SK-N-SH treated with all-trans-retinoic acid at 6 μM for 48 hours (cell line): Measurements from ENCODE around the gene SSR4.

Source experiments
- ATAC-seq: fragments of 200-7000 bp; cut with Tn5 transposase; 3 replicates; pipeline ENCODE4 v1.9.1; 2020; ENCODE audit warnings: mild to moderate bottlenecking, moderate library complexity
- ARNTL ChIP-seq: fragments of 450-650 bp; formaldehyde crosslinking; IDR thresholded peaks from 2 replicates; pipeline ENCODE4 v1.5.0; 2020; ENCODE audit warnings: low read depth, mild to moderate bottlenecking, moderate library complexity, borderline replicate concordance
- BACH2 ChIP-seq: fragments of 250-450 bp; sonication (Bioruptor Pico); IDR thresholded peaks from 2 replicates; pipeline ENCODE4 v1.9.0; 2021; ENCODE audit warnings: mild to moderate bottlenecking, borderline replicate concordance
- CSDC2 ChIP-seq: fragments of 250-450 bp; sonication (Bioruptor Pico); IDR thresholded peaks from 2 replicates; pipeline ENCODE4 v1.5.0; 2020; ENCODE audit warnings: mild to moderate bottlenecking, moderate library complexity
- CSRNP3 ChIP-seq: fragments of 250-450 bp; sonication (Bioruptor Pico); IDR thresholded peaks from 2 replicates; pipeline ENCODE4 v1.5.1; 2021; ENCODE audit warnings: mild to moderate bottlenecking, moderate library complexity
- ESRRG ChIP-seq: fragments of 250-450 bp; sonication (Bioruptor Pico); IDR thresholded peaks from 2 replicates; pipeline ENCODE4 v1.6.1; 2021; ENCODE audit warnings: mild to moderate bottlenecking
- GLIS3 ChIP-seq: fragments of 250-450 bp; sonication (Bioruptor Pico); IDR thresholded peaks from 2 replicates; pipeline ENCODE4 v1.5.0; 2020; ENCODE audit warnings: mild to moderate bottlenecking, moderate library complexity
- ISL1 ChIP-seq: fragments of 250-450 bp; sonication (Bioruptor Pico); IDR thresholded peaks from 2 replicates; pipeline ENCODE4 v2.1.2; 2022; ENCODE audit warnings: mild to moderate bottlenecking, moderate library complexity
- OSR1 ChIP-seq: fragments of 250-450 bp; sonication (Bioruptor Pico); IDR thresholded peaks from 2 replicates; pipeline ENCODE4 v1.8.0; 2022; ENCODE audit warnings: moderate library complexity, mild to moderate bottlenecking, inconsistent platforms
- PPARA ChIP-seq: fragments of 250-450 bp; sonication (Bioruptor Pico); IDR thresholded peaks from 2 replicates; pipeline ENCODE4 v1.5.0; 2020; ENCODE audit warnings: mild to moderate bottlenecking, borderline replicate concordance
- RARB ChIP-seq: fragments of 250-450 bp; sonication (Bioruptor Pico); IDR thresholded peaks from 2 replicates; pipeline ENCODE4 v1.8.0; 2021; ENCODE audit warnings: mild to moderate bottlenecking, moderate library complexity
- SNAI2 ChIP-seq: fragments of 250-450 bp; sonication (Bioruptor Pico); IDR thresholded peaks from 2 replicates; pipeline ENCODE4 v1.5.0; 2020; ENCODE audit warnings: mild to moderate bottlenecking, moderate library complexity
- TCF4 ChIP-seq: fragments of 250-450 bp; sonication (Bioruptor Pico); IDR thresholded peaks from 2 replicates; pipeline ENCODE4 v1.8.0; 2021; ENCODE audit warnings: mild to moderate bottlenecking, moderate library complexity, borderline replicate concordance
- TOX ChIP-seq: fragments of 250-450 bp; sonication (Bioruptor Pico); IDR thresholded peaks from 2 replicates; pipeline ENCODE4 v1.8.0; 2021; ENCODE audit warnings: mild to moderate bottlenecking, moderate library complexity, borderline replicate concordance
- TSHZ2 ChIP-seq: fragments of 250-450 bp; sonication (Bioruptor Pico); IDR thresholded peaks from 2 replicates; pipeline ENCODE4 v1.5.0; 2020; ENCODE audit warnings: mild to moderate bottlenecking, moderate library complexity
- ZC3H10 ChIP-seq: fragments of 250-450 bp; sonication (Bioruptor Pico); IDR thresholded peaks from 2 replicates; pipeline ENCODE4 v1.5.1; 2021; ENCODE audit warnings: mild to moderate bottlenecking, moderate library complexity
- ZFP3 ChIP-seq: fragments of 250-450 bp; sonication (Bioruptor Pico); IDR thresholded peaks from 2 replicates; pipeline ENCODE4 v1.5.0; 2020; ENCODE audit warnings: mild to moderate bottlenecking, moderate library complexity
- ZFP30 ChIP-seq: fragments of 450-650 bp; formaldehyde crosslinking; IDR thresholded peaks from 2 replicates; pipeline ENCODE4 v1.5.0; 2022; ENCODE audit warnings: mild to moderate bottlenecking, moderate library complexity
- ZNF565 ChIP-seq: fragments of 450-650 bp; formaldehyde crosslinking; conservative IDR thresholded peaks from 2 replicates; pipeline ENCODE4 v1.5.0; 2020; ENCODE audit warnings: low read depth, mild to moderate bottlenecking, moderate library complexity
- ZNF70 ChIP-seq: fragments of 450-650 bp; formaldehyde crosslinking; IDR thresholded peaks from 2 replicates; pipeline ENCODE4 v1.5.0; 2020; ENCODE audit warnings: mild to moderate bottlenecking, moderate library complexity
- ZNF8 ChIP-seq: fragments of 450-650 bp; formaldehyde crosslinking; IDR thresholded peaks from 2 replicates; pipeline ENCODE4 v1.5.0; 2020; ENCODE audit warnings: mild to moderate bottlenecking, moderate library complexity
- TF ChIP-seq, protein P1 (sequence below): fragments of 250-450 bp; sonication (Bioruptor Pico); IDR thresholded peaks from 2 replicates; pipeline ENCODE4 v1.5.1; 2020; ENCODE audit warnings: low read depth, mild to moderate bottlenecking, moderate library complexity
- TF ChIP-seq, protein P2 (sequence below): fragments of 250-450 bp; sonication (Bioruptor Pico); IDR thresholded peaks from 2 replicates; pipeline ENCODE4 v1.8.0; 2020; ENCODE audit warnings: mild to moderate bottlenecking, moderate library complexity, borderline replicate concordance

Gene SSR4

GRCh38 chrX:153821066-153821465, 26.6 kb downstream of the SSR4 start:
- TF ChIP-seq TCF4 (CRISPR knock-in tag): no peak
- no peak for TF ChIP-seq CSDC2 (CRISPR knock-in tag)
- TF ChIP-seq ZNF565 (CRISPR knock-in tag): no peak
- TF ChIP-seq OSR1 (CRISPR knock-in tag): no peak
- no peak for TF ChIP-seq ESRRG (CRISPR knock-in tag)
- no peak for TF ChIP-seq RARB
- TF ChIP-seq ARNTL (CRISPR knock-in tag): no peak
- TF ChIP-seq ZNF8 (CRISPR knock-in tag): no peak
- no peak for TF ChIP-seq TOX
- TF ChIP-seq ZFP30 (CRISPR knock-in tag): no peak
- TF ChIP-seq, protein P1, sequence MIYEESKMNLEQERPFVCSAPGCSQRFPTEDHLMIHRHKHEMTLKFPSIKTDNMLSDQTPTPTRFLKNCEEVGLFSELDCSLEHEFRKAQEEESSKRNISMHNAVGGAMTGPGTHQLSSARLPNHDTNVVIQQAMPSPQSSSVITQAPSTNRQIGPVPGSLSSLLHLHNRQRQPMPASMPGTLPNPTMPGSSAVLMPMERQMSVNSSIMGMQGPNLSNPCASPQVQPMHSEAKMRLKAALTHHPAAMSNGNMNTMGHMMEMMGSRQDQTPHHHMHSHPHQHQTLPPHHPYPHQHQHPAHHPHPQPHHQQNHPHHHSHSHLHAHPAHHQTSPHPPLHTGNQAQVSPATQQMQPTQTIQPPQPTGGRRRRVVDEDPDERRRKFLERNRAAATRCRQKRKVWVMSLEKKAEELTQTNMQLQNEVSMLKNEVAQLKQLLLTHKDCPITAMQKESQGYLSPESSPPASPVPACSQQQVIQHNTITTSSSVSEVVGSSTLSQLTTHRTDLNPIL (CRISPR knock-in tag): no peak
- ATAC-seq: no peak

DNA sequence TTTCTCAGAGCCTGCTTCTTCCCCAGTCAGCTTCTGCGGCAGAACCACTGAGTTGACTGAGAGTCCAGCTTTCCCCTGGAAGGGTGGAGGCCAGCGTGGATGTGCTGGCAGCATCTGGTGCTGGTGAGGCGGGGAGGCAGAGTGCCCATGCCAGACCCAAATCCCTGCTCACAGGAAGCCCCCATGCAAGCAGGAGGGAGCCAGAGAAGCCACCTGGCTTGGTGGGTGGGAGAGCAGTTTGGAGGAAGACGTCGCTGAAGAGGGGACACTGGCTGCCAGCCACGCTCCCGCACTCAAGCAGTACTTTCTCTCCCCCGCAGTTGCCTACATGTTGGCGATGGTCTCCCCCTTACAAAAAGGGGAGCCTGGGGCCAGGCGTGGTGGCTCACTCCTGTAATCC, 29.9 kb downstream of the SSR4 start:
- ATAC-seq: no peak

GRCh38 chrX:153825042-153825441, 30.6 kb downstream of the SSR4 start:
- TF ChIP-seq CSDC2 (CRISPR knock-in tag): no peak
- TF ChIP-seq CSRNP3: no peak
- TF ChIP-seq RARB: no peak
- TF ChIP-seq ISL1 (CRISPR knock-in tag): no peak
- TF ChIP-seq GLIS3 (CRISPR knock-in tag): no peak
- no peak for TF ChIP-seq ZC3H10 (CRISPR knock-in tag)
- TF ChIP-seq PPARA (CRISPR knock-in tag): no peak
- TF ChIP-seq ZNF565 (CRISPR knock-in tag): no peak
- TF ChIP-seq, protein P2, sequence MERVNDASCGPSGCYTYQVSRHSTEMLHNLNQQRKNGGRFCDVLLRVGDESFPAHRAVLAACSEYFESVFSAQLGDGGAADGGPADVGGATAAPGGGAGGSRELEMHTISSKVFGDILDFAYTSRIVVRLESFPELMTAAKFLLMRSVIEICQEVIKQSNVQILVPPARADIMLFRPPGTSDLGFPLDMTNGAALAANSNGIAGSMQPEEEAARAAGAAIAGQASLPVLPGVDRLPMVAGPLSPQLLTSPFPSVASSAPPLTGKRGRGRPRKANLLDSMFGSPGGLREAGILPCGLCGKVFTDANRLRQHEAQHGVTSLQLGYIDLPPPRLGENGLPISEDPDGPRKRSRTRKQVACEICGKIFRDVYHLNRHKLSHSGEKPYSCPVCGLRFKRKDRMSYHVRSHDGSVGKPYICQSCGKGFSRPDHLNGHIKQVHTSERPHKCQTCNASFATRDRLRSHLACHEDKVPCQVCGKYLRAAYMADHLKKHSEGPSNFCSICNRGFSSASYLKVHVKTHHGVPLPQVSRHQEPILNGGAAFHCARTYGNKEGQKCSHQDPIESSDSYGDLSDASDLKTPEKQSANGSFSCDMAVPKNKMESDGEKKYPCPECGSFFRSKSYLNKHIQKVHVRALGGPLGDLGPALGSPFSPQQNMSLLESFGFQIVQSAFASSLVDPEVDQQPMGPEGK (CRISPR knock-in tag): no peak
- no peak for TF ChIP-seq TSHZ2 (CRISPR knock-in tag)
- TF ChIP-seq ARNTL (CRISPR knock-in tag): no peak
- ATAC-seq: no peak

More for the DNA sequence above, 29.9 kb downstream of the SSR4 start:
- TF ChIP-seq ZFP30 (CRISPR knock-in tag) (no peak), GLIS3 (CRISPR knock-in tag) (no peak), ZC3H10 (CRISPR knock-in tag) (no peak), TOX (no peak), ZNF565 (CRISPR knock-in tag) (no peak), ZFP3 (no peak), SNAI2 (no peak), OSR1 (CRISPR knock-in tag) (no peak), RARB (no peak), BACH2 (no peak)

- TF ChIP-seq ZFP30 (CRISPR knock-in tag) (no peak), ZNF565 (CRISPR knock-in tag) (no peak), ZNF8 (CRISPR knock-in tag) (no peak), SNAI2 (no peak), ISL1 (CRISPR knock-in tag) (no peak), BACH2 (no peak), ESRRG (CRISPR knock-in tag) (no peak), CSDC2 (CRISPR knock-in tag) (no peak), ZFP3 (no peak), ZNF70 (CRISPR knock-in tag) (no peak), TSHZ2 (CRISPR knock-in tag) (no peak)
- TF ChIP-seq, protein P2 (CRISPR knock-in tag): no peak
- no peak for ATAC-seq
Measured at GRCh38 chrX:153827016-153827415, 32.5 kb downstream of the SSR4 start.
